NCI-H446 (cell line): ENCODE data around the gene DMXL2.

Source experiments
- DNase-seq, 2 experiments: peaks; one replicate each; lab custom pipeline; 2025; lab: John Stamatoyannopoulos, UW

DMXL2 gene

GRCh38 chr15:51405693-51406523 is 216.7 kb downstream of the DMXL2 start:
- no peak for DNase-seq

GRCh38 chr15:51403946-51404695 is 218.4 kb downstream of the DMXL2 start:
- no peak for DNase-seq

GRCh38 chr15:51403072-51403878 is 219.3 kb downstream of the DMXL2 start:
- DNase-seq = peak in 1 of 2 experiments; percentile 21

GRCh38 chr15:51401872-51402517 is 220.6 kb downstream of the DMXL2 start:
- DNase-seq = peak in 1 of 2 experiments; percentile 23

GRCh38 chr15:51401051-51401780 is 221.4 kb downstream of the DMXL2 start:
- DNase-seq = no peak

- no peak for DNase-seq
Measured at GRCh38 chr15:51398626-51399025, 223.9 kb downstream of the DMXL2 start.
